ENCODE data around the gene UXS1. TPM values are rescaled to one million over a fixed set of nuclear protein-coding genes. Genes with fewer than 3 reads are reported as not detected.

UXS1 gene
- total and polyA plus RNA-seq, 2 donors (not counting 3 experiments of a cell fraction or from before 2014, with no cell fraction given): 34.2 to 43.2 TPM

- Histone ChIP-seq H3K4me2 (ENCODE audit: insufficient read depth, low read length) (no peak overlapping the region), H4K20me1 (replicated peaks; ENCODE audit: control insufficient read depth, extremely low read depth, insufficient read depth, low read length) (no peaks in the 10 kb centered on the region), H3K27me3 (ENCODE audit: control insufficient read depth in 2 of 2, insufficient read depth in 2 of 2, low read length in 2 of 2) (no peaks in the 10 kb centered on the region), H2AFZ (ENCODE audit: low read depth, low read length) (no peak overlapping the region), H3K27ac (ENCODE audit: insufficient read depth, low read depth, low read length) (no peak overlapping the region), H3K4me3 (replicated peaks in 1 of 3; ENCODE audit: insufficient read depth in 1 of 3, low read depth in 1 of 3, low read length in 3 of 3) (no peak overlapping the region), H3K9me1 (replicated peaks; ENCODE audit: control insufficient read depth, extremely low read depth, insufficient read depth, low read length) (no peaks in the 10 kb centered on the region), H3K9ac (replicated peaks; ENCODE audit: extremely low read depth, insufficient read depth, low read length) (no peak overlapping the region), H3K79me2 (ENCODE audit: control insufficient read depth, insufficient read depth, low read length) (no peaks in the 10 kb centered on the region), H3K4me1 (ENCODE audit: control insufficient read depth, extremely low read depth, insufficient read depth, low read length) (no peaks in the 10 kb centered on the region), H3K9me3 (replicated peaks; ENCODE audit: control insufficient read depth, insufficient read depth, low read length) (no peaks in the 10 kb centered on the region), H3K36me3 (ENCODE audit: control insufficient read depth in 2 of 2, extremely low read depth in 1 of 2, insufficient read depth in 2 of 2, low read length in 2 of 2) (peaks cover 0 to 8% of the 10 kb centered on the region in 2 experiments)
- POLR2A ChIA-PET: no interaction called here
- DNase-seq (ENCODE audit: low read depth, low spot score) (no peak), FAIRE-seq (no peak)
- intact Hi-C loops (cut with micrococcal nuclease): no loop called here
- no peak for TF ChIP-seq MYC (IDR thresholded peaks at IDR 0.05; ENCODE audit: low read depth, low read length)
- no peak for TF ChIP-seq POLR2AphosphoS5 (IDR thresholded peaks at IDR 0.05; ENCODE audit: insufficient read depth, low read depth, low read length)
- no peak for TF ChIP-seq POLR2A (IDR thresholded peaks at IDR 0.05; ENCODE audit: low read depth, low read length)
- no peak for TF ChIP-seq EZH2 (IDR thresholded peaks at IDR 0.05; ENCODE audit: borderline replicate concordance, low read depth, low read length, severe bottlenecking)
- no peak for TF ChIP-seq FOS (IDR thresholded peaks at IDR 0.05; ENCODE audit: borderline replicate concordance, insufficient read depth, low read length)
- TF ChIP-seq GATA2 (IDR thresholded peaks at IDR 0.05; ENCODE audit: insufficient read depth, insufficient read length, low read depth, low read length): no peak
- no peak for TF ChIP-seq MAX (IDR thresholded peaks at IDR 0.05; ENCODE audit: insufficient read depth, insufficient read length)
- TF ChIP-seq CTCF (IDR thresholded peaks at IDR 0.05; ENCODE audit: extremely low read depth in 1 of 2, insufficient read depth in 1 of 2, low read depth in 1 of 2, low read length in 2 of 2): no peak
- TF ChIP-seq JUN (IDR thresholded peaks at IDR 0.05; ENCODE audit: borderline replicate concordance, insufficient read depth, insufficient read length, low read depth): no peak
- CTCF ChIA-PET: interaction anchor here (1.0 kb wide), 1 partner anchor 9 kb away, joined by 4 read pairs; no protein-coding TSS in a partner anchor
- BruUV-seq (replicated peaks): no TSS peak
- dilution Hi-C loops (cut with MboI; ENCODE audit: extremely low pct_ligation_motif_present, low sequenced_read_pairs): no loop called here
Observed at GRCh38 chr2:106113361-106113966, 80.6 kb downstream of the UXS1 start.
